Skeletal muscle tissue (tissue), 4 donors: ENCODE results near the gene NT5E. TPM values are rescaled to one million over a fixed set of nuclear protein-coding genes. Genes with fewer than 3 reads are reported as not detected.

Experiments used
- H3K27ac ChIP-seq: one replicate; pipeline ENCODE4 v1.7.0; 2013; ENCODE audit warnings: mild to moderate bottlenecking, low read depth, low read length, inconsistent platforms
- H3K27me3 ChIP-seq, 3 donors: one replicate each; pipeline ENCODE4 v1.7.0; 2013; ENCODE audit warnings: low read length in 3 of 3; ENCODE audit not compliant: control insufficient read depth in 3 of 3, insufficient read depth in 3 of 3
- H3K36me3 ChIP-seq, 3 donors: one replicate each; pipeline ENCODE4 v1.7.0; 2013; ENCODE audit warnings: low read length in 3 of 3; ENCODE audit not compliant: control insufficient read depth in 3 of 3, insufficient read depth in 3 of 3
- H3K4me1 ChIP-seq, 3 donors: one replicate each; pipeline ENCODE4 v1.7.0; 2013; ENCODE audit warnings: low read length in 3 of 3, mild to moderate bottlenecking in 3 of 3; ENCODE audit not compliant: control insufficient read depth in 3 of 3, insufficient read depth in 3 of 3
- H3K4me3 ChIP-seq, 3 donors: one replicate each; pipeline ENCODE4 v1.7.0; 2013; ENCODE audit warnings: low read length in 3 of 3
- H3K9ac ChIP-seq, 3 donors: one replicate each; pipeline ENCODE4 v1.7.0; 2013; ENCODE audit warnings: low read length in 3 of 3, mild to moderate bottlenecking in 3 of 3, moderate library complexity in 2 of 3, low read depth in 1 of 3
- H3K9me3 ChIP-seq, 3 donors: one replicate each; pipeline ENCODE4 v1.7.0; 2013; ENCODE audit warnings: low read length in 3 of 3; ENCODE audit not compliant: control insufficient read depth in 3 of 3
- total RNA-seq: library from RNA; depleted of rRNA; stranded (reverse); fragments of >200 nt; gene quantifications from one replicate; pipeline ENCODE4 v1.2.3, GENCODE V29; 2014
- donor health status: Osteomylitis.

The NT5E gene
- total RNA-seq, 1 donor from 2014 or later, result 32.9 TPM

DNA sequence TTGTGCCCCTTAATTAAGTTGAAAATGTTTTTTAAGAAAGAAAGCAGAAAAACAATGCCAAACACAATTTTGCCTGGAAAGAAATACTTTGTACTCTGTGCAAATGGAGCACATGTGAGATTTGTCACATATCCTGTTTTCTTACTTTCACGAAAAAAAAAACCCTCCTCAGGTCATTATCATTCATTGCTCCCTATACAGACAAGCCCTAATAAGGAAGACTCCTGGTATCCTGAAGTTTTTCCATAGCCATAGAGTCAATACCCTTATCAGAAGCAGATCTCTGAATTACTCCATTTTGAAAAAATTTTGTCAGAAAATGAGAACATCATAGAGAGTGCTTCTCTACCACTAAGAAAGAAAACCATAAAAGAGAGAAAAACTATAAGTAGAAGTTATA lies 14.0 kb upstream of the NT5E start:
- Histone ChIP-seq H3K36me3 (no peaks in the 10 kb centered on the region), H3K4me3 (no peak overlapping the region), H3K27me3 (no peaks in the 10 kb centered on the region), H3K4me1 (no peaks in the 10 kb centered on the region), H3K9me3 (no peaks in the 10 kb centered on the region), H3K27ac (no peak overlapping the region), H3K9ac (no peak overlapping the region)

- no peak overlapping the region for H3K9ac ChIP-seq
- no peaks in the 10 kb centered on the region for H3K36me3 ChIP-seq
- H3K27me3 ChIP-seq, result no peaks in the 10 kb centered on the region
- no peaks in the 10 kb centered on the region for H3K9me3 ChIP-seq
- H3K27ac ChIP-seq, result no peak overlapping the region
- no peaks in the 10 kb centered on the region for H3K4me1 ChIP-seq
- H3K4me3 ChIP-seq, result no peak overlapping the region
Measured at GRCh38 chr6:85436411-85436810, 13.5 kb upstream of the NT5E start.

GRCh38 chr6:85436939-85437495 lies 12.9 kb upstream of the NT5E start:
- no peak overlapping the region for H3K9ac ChIP-seq
- no peak overlapping the region for H3K27ac ChIP-seq
- no peaks in the 10 kb centered on the region for H3K9me3 ChIP-seq
- no peak overlapping the region for H3K4me3 ChIP-seq
- H3K36me3 ChIP-seq, result no peaks in the 10 kb centered on the region
- no peaks in the 10 kb centered on the region for H3K27me3 ChIP-seq
- H3K4me1 ChIP-seq, result no peaks in the 10 kb centered on the region

GRCh38 chr6:85443349-85444117 lies 6.3 kb upstream of the NT5E start:
- H3K27ac ChIP-seq, result no peak overlapping the region
- no peaks in the 10 kb centered on the region for H3K4me1 ChIP-seq
- peaks cover 0 to 2% (median 0%) of the 10 kb centered on the region in 3 donors for H3K9me3 ChIP-seq
- no peak overlapping the region for H3K9ac ChIP-seq
- no peak overlapping the region for H3K4me3 ChIP-seq
- no peaks in the 10 kb centered on the region for H3K36me3 ChIP-seq
- peaks cover 0 to 8% (median 0%) of the 10 kb centered on the region in 3 donors for H3K27me3 ChIP-seq

DNA sequence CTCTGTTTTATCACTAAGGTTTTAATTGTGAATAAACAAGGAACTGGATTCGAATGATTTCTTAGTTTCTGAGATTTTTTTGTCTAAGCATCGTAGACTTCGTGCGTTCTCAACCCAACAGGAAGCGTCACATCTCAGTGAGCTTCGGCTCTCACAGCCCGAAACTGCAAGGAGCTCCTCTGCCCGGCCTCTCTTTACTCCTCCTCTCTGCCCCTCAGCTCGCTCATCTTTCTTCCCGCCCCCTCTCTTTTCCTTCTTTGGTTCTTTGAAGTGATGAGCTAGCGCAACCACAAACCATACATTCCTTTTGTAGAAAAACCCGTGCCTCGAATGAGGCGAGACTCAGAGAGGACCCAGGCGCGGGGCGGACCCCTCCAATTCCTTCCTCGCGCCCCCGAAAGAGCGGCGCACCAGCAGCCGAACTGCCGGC lies 480 bp upstream of the NT5E start:
- Histone ChIP-seq H3K4me3 (peak overlapping the region; percentile 75 to 80 (median 79)), H3K9ac (peak overlapping the region in 2 of 3 donors; percentile 71 to 80), H3K27ac (peak overlapping the region; percentile 78), H3K27me3 (peaks cover 0 to 26% (median 4%) of the 10 kb centered on the region in 3 donors), H3K36me3 (no peaks in the 10 kb centered on the region), H3K4me1 (peaks cover 0 to 16% (median 8%) of the 10 kb centered on the region in 3 donors), H3K9me3 (no peaks in the 10 kb centered on the region)

DNA sequence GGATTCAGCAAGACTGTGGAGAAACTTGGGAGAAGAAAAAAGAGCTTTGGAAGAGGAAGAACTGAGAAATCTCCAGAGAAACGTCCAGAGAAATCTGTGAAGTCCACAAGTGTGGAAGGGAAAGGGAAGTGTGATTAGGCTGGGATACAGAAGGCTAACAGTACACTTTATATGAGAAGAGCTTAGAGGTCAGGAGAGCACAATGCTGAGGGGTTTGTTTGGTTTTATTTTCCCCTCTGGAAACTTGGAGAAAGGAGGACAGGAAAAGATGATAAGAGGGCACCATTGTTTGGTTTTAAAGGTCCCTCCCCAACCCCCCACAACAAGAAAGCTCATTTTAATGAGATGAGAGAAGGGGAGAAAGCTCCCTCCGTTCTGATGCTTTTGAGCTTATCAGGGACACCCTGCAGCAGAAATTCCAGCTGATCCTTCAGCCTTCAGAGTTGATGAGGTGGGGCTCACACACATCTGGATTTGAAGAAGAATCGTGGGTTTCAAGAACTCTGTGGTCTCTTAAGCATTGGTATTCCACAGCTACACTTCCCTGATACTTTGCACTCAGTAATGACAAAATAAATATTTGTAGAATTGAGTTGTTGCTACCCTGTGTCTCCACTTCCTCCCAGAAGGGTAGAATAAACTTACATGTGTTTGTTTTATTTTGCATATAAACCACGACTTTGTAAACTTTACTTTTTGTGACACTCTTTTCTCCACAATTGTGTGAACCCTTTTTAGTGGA lies 1.9 kb downstream of the NT5E start:
- Histone ChIP-seq H3K4me3 (peak overlapping the region in 2 of 3 donors; percentile 79 to 80), H3K36me3 (no peaks in the 10 kb centered on the region), H3K27ac (no peak overlapping the region), H3K27me3 (peaks cover 0 to 26% (median 4%) of the 10 kb centered on the region in 3 donors), H3K9ac (no peak overlapping the region), H3K9me3 (no peaks in the 10 kb centered on the region), H3K4me1 (peaks cover 0 to 16% (median 8%) of the 10 kb centered on the region in 3 donors)

- no peaks in the 10 kb centered on the region for H3K36me3 ChIP-seq
- H3K27me3 ChIP-seq, result peaks cover 0 to 26% (median 4%) of the 10 kb centered on the region in 3 donors
- H3K9ac ChIP-seq, result no peak overlapping the region
- no peaks in the 10 kb centered on the region for H3K9me3 ChIP-seq
- no peak overlapping the region for H3K27ac ChIP-seq
- H3K4me3 ChIP-seq, result no peak overlapping the region
- H3K4me1 ChIP-seq, result peaks cover 0 to 16% (median 8%) of the 10 kb centered on the region in 3 donors
Measured at GRCh38 chr6:85452441-85452881, 2.6 kb downstream of the NT5E start.

GRCh38 chr6:85453052-85453451 lies 3.2 kb downstream of the NT5E start:
- Histone ChIP-seq H3K27ac (no peak overlapping the region), H3K27me3 (peaks cover 0 to 22% (median 4%) of the 10 kb centered on the region in 3 donors), H3K36me3 (no peaks in the 10 kb centered on the region), H3K9ac (no peak overlapping the region), H3K9me3 (no peaks in the 10 kb centered on the region), H3K4me1 (peaks cover 0 to 16% (median 8%) of the 10 kb centered on the region in 3 donors), H3K4me3 (no peak overlapping the region)

DNA sequence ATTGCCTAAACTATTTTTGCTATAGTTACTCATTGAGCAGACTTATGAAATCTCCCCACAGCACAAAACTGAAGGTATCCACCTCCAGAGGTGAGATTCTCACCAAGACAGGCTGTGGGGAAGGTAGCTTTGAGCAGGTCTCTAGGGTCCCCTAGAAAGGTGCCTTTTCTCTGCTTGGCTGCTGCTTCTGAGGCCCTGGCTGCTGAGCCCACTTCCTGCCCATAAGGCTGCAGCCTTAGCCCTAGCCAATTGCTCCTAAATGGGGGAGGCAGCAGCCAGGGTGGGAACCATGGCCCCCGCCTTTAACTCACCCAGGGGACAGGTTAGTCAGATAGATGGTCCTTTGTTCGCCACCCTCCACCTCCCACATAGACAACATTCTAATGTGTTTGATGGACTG lies 3.6 kb downstream of the NT5E start:
- Histone ChIP-seq H3K4me1 (peaks cover 0 to 16% (median 8%) of the 10 kb centered on the region in 3 donors), H3K9me3 (no peaks in the 10 kb centered on the region), H3K27ac (no peak overlapping the region), H3K27me3 (peaks cover 0 to 18% (median 4%) of the 10 kb centered on the region in 3 donors), H3K9ac (no peak overlapping the region), H3K4me3 (no peak overlapping the region), H3K36me3 (no peaks in the 10 kb centered on the region)
